HG02763 (cell line): ENCODE measurements around the gene ZCCHC24.

Source experiments
- ATAC-seq: cut with Tn5 transposase; IDR thresholded peaks from one replicate; pipeline ENCODE4 v1.9.1; 2021; ENCODE audit warnings: mild to moderate bottlenecking, moderate library complexity; ENCODE audit not compliant: unreplicated experiment

The ZCCHC24 gene

GRCh38 chr10:79412516-79412915 is 32.9 kb downstream of the ZCCHC24 start:
- no peak for ATAC-seq

- ATAC-seq = no peak
These were observed 33.6 kb downstream of the ZCCHC24 start for GRCh38 chr10:79411546-79412495.

- ATAC-seq = no peak
These were observed 34.9 kb downstream of the ZCCHC24 start for GRCh38 chr10:79410315-79411094.

GRCh38 chr10:79409726-79410085 is 35.7 kb downstream of the ZCCHC24 start:
- ATAC-seq = no peak

GRCh38 chr10:79409038-79409725 is 36.2 kb downstream of the ZCCHC24 start:
- ATAC-seq = no peak

GRCh38 chr10:79407811-79408795 is 37.3 kb downstream of the ZCCHC24 start:
- ATAC-seq = no peak

GRCh38 chr10:79407423-79407796 is 38.0 kb downstream of the ZCCHC24 start:
- no peak for ATAC-seq

GRCh38 chr10:79406683-79407422 is 38.6 kb downstream of the ZCCHC24 start:
- ATAC-seq = no peak

- no peak for ATAC-seq
These were observed 39.4 kb downstream of the ZCCHC24 start for GRCh38 chr10:79405995-79406515.

- no peak for ATAC-seq
These were observed 40.0 kb downstream of the ZCCHC24 start for GRCh38 chr10:79405221-79405994.

GRCh38 chr10:79404690-79405131 is 40.7 kb downstream of the ZCCHC24 start:
- no peak for ATAC-seq

GRCh38 chr10:79404231-79404609 is 41.2 kb downstream of the ZCCHC24 start:
- ATAC-seq = no peak

- ATAC-seq = no peak
These were observed 41.8 kb downstream of the ZCCHC24 start for GRCh38 chr10:79403441-79404230.

GRCh38 chr10:79402951-79403350 is 42.5 kb downstream of the ZCCHC24 start:
- no peak for ATAC-seq

- ATAC-seq = no peak
These were observed 42.8 kb downstream of the ZCCHC24 start for GRCh38 chr10:79402625-79402946.

GRCh38 chr10:79401015-79401921 is 44.2 kb downstream of the ZCCHC24 start:
- no peak for ATAC-seq
